GM23248 (cell line): ENCODE results near the gene TEX53. TPM values are rescaled to one million over a fixed set of nuclear protein-coding genes. Genes with fewer than 3 reads are reported as not detected.
A peak's percentile ranks its signal among the peaks of the same experiment; 100 is the strongest.

ENCODE experiments used
- DNase-seq: peaks from one replicate; pipeline ENCODE4 v3.0.0-alpha.2; 2015
- H2AFZ ChIP-seq: fragments of 200-600 bp; sonication (generic); 2 replicates; pipeline ENCODE4 v1.6.1; 2016; ENCODE audit warnings: antibody characterized with exemption
- H3F3A ChIP-seq: fragments of 200-600 bp; sonication (generic); 2 replicates; pipeline ENCODE4 v1.6.1; 2016; ENCODE audit warnings: mild to moderate bottlenecking, antibody characterized with exemption, mixed run types; ENCODE audit not compliant: insufficient read depth
- H3K27ac ChIP-seq: fragments of 200-600 bp; sonication (generic); 2 replicates; pipeline ENCODE4 v1.5.1; 2016; ENCODE audit warnings: mild to moderate bottlenecking
- H3K27me3 ChIP-seq: fragments of 200-600 bp; sonication (generic); replicated peaks from 2 replicates; pipeline ENCODE4 v1.6.1; 2016; ENCODE audit warnings: mild to moderate bottlenecking; ENCODE audit not compliant: insufficient read depth
- H3K36me3 ChIP-seq: fragments of 200-600 bp; sonication (generic); 2 replicates; pipeline ENCODE4 v1.6.1; 2016; ENCODE audit warnings: low read depth, mild to moderate bottlenecking
- H3K4me1 ChIP-seq: fragments of 200-600 bp; sonication (generic); 2 replicates; pipeline ENCODE4 v1.6.1; 2016; ENCODE audit warnings: mild to moderate bottlenecking; ENCODE audit not compliant: insufficient read depth
- H3K4me2 ChIP-seq: fragments of 200-600 bp; sonication (generic); one replicate; pipeline ENCODE4 v1.6.1; 2016; ENCODE audit warnings: mild to moderate bottlenecking; ENCODE audit not compliant: unreplicated experiment
- H3K4me3 ChIP-seq: fragments of 200-600 bp; sonication (generic); 2 replicates; pipeline ENCODE4 v1.5.1; 2016; ENCODE audit warnings: mild to moderate bottlenecking
- H3K79me2 ChIP-seq: fragments of 200-600 bp; sonication (generic); 2 replicates; pipeline ENCODE4 v1.6.1; 2016; ENCODE audit warnings: mild to moderate bottlenecking; ENCODE audit not compliant: insufficient read depth
- H3K9ac ChIP-seq: fragments of 200-600 bp; sonication (generic); 2 replicates; pipeline ENCODE4 v1.6.1; 2016; ENCODE audit warnings: mild to moderate bottlenecking
- H3K9me2 ChIP-seq: fragments of 200-600 bp; sonication (generic); 2 replicates; pipeline ENCODE4 v1.6.1; 2016; ENCODE audit warnings: mixed run types, mild to moderate bottlenecking, moderate library complexity; ENCODE audit not compliant: insufficient read depth
- H3K9me3 ChIP-seq: fragments of 200-600 bp; sonication (generic); one replicate; pipeline ENCODE4 v1.6.1; 2017; ENCODE audit warnings: low read depth
- H4K20me1 ChIP-seq: fragments of 200-600 bp; sonication (generic); 2 replicates; pipeline ENCODE4 v1.6.0; 2016; ENCODE audit not compliant: insufficient read depth
- EZH2 ChIP-seq: fragments of 200-600 bp; sonication (generic); IDR thresholded peaks from 2 replicates; pipeline ENCODE4 v1.6.1; 2018; ENCODE audit warnings: antibody characterized with exemption, mild to moderate bottlenecking; ENCODE audit not compliant: insufficient read depth, poor library complexity, severe bottlenecking
- EZH2phosphoT487 ChIP-seq: fragments of 200-600 bp; sonication (generic); IDR thresholded peaks from 2 replicates; pipeline ENCODE4 v1.6.1; 2018; ENCODE audit warnings: antibody characterized with exemption, moderate library complexity, mild to moderate bottlenecking, low read depth; ENCODE audit not compliant: insufficient read depth
- WGBS, 2 experiments: methylation state at CpG; one replicate each; pipeline ENCODE4 v1.1.6; 2015 to 2017; ENCODE audit warnings: low lambda C conversion rate in 2 of 2, low coverage in 1 of 2; ENCODE audit errors: missing lambda C conversion rate in 2 of 2; 5-methylcytosine and 5-hydroxymethylcytosine counted together
- in situ Hi-C: fragments of 300-500 bp; cut with MboI; formaldehyde crosslinking; loops from 2 replicates; pipeline ENCODE4 v1.15.0; 2020
- polyA plus RNA-seq: library from polyadenylated mRNA; unstranded; fragments of >200 nt; fragmentation: Nextera tagmentation; extraction: Ambion mirVana; gene quantifications from 2 replicates; pipeline ENCODE4 v1.2.1, GENCODE V29; 2016
- total RNA-seq: library from RNA; depleted of rRNA; stranded (reverse); fragments of >200 nt; shearing (Covaris generic); gene quantifications from 2 replicates; pipeline ENCODE4 v1.2.3, GENCODE V29; 2014

The TEX53 gene
- total and polyA plus RNA-seq, 2 experiments from 2014 or later: not detected

DNA sequence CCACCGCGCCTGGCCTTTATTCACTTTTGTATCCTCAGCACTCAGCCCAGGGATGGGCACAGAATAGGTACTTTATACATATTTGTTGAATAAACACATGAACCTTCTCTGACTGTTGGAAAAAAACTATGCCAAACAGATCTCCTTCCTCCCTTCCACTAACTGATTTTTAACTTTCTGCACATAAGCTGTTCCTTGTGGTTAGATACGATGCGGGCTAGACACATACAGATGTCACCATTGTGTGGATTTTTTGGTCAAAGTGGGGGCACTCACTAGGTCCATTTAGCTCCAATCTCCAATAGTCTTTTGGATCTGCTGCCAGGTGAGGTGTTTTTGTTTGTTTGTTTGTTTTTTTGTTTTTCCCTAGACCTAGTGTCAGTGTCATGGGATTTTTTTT, 19.3 kb upstream of the TEX53 start:
- no peaks in the 10 kb centered on the region for H3K36me3 ChIP-seq
- H3K4me3 ChIP-seq: peak overlapping the region; percentile 44
- DNase-seq: no peak
- peaks cover 37% of the 10 kb centered on the region for H3K4me1 ChIP-seq
- TF ChIP-seq EZH2phosphoT487 (no peak), EZH2 (no peak)
- no peaks in the 10 kb centered on the region for H3K27me3 ChIP-seq
- peak overlapping the region; percentile 79 for H3K4me2 ChIP-seq
- peak overlapping the region; percentile 58 for H3K9ac ChIP-seq
- H3K27ac ChIP-seq: peak overlapping the region; percentile 72
- peaks cover 34% of the 10 kb centered on the region for H3F3A ChIP-seq
- H4K20me1 ChIP-seq: no peaks in the 10 kb centered on the region
- in situ Hi-C loops: loop anchor here (5.0 kb wide), 1 partner anchor 230 kb away; no protein-coding TSS in a partner anchor
- H3K9me3 ChIP-seq: no peaks in the 10 kb centered on the region
- 0 out of 2 replicates have a peak overlapping the region, but pooled peaks have one; percentile 4 for H2AFZ ChIP-seq
- no peaks in the 10 kb centered on the region for H3K79me2 ChIP-seq
- WGBS, 2 experiments: 97% methylated on average over 4 of the region's 4 CpGs
- no peaks in the 10 kb centered on the region for H3K9me2 ChIP-seq

DNA sequence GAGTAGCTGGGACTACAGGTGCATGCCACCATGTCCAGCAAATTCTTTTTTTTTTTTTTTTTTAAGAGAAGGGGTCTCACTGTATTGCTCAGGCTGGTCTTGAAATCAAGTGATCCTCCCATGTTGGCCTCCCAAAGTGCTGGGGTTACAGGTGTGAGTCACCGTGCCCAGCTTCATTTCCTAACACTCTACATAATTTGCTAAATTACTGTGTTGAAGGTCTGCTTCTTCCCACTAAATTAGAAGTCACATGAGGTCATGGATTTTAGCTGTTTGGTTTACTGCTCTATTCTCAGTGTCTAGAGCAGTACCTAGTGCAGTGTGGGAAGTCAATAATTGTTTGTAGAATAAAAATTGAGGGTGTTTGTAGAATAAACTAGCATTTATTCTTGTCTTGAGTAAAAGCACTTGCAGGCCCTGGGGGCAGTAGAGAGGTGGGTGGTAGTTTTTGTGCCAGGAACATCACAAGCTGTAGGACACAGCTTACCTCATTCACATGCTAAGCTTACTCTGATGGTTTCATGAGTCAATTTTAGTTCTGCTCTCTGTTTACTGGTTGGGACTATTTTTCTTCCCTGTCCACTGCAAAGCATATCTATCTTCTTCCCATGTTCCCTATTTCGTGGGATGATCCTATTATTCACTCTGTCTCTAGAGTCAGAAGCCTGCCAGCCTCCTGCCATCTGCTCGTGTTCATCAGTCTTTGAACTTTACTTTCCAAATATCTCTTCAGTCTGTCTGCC, 17.4 kb upstream of the TEX53 start:
- no peaks in the 10 kb centered on the region for H4K20me1 ChIP-seq
- in situ Hi-C loops: loop anchor here (5.0 kb wide), 1 partner anchor 232 kb away; no protein-coding TSS in a partner anchor
- H3K4me3 ChIP-seq: no peak overlapping the region
- H3K79me2 ChIP-seq: no peaks in the 10 kb centered on the region
- H3K4me1 ChIP-seq: peaks cover 30% of the 10 kb centered on the region
- no peaks in the 10 kb centered on the region for H3K9me3 ChIP-seq
- no peaks in the 10 kb centered on the region for H3K27me3 ChIP-seq
- peaks cover 34% of the 10 kb centered on the region for H3F3A ChIP-seq
- WGBS, 2 experiments: 77 to 91% methylated on average over 3 of the region's 3 CpGs
- no peaks in the 10 kb centered on the region for H3K9me2 ChIP-seq
- no peaks in the 10 kb centered on the region for H3K36me3 ChIP-seq
- TF ChIP-seq EZH2phosphoT487 (no peak), EZH2 (no peak)
- H3K27ac ChIP-seq: no peak overlapping the region
- no peak overlapping the region for H2AFZ ChIP-seq
- H3K4me2 ChIP-seq: no peak overlapping the region
- peak; percentile 53 for DNase-seq
- no peak overlapping the region for H3K9ac ChIP-seq

DNA sequence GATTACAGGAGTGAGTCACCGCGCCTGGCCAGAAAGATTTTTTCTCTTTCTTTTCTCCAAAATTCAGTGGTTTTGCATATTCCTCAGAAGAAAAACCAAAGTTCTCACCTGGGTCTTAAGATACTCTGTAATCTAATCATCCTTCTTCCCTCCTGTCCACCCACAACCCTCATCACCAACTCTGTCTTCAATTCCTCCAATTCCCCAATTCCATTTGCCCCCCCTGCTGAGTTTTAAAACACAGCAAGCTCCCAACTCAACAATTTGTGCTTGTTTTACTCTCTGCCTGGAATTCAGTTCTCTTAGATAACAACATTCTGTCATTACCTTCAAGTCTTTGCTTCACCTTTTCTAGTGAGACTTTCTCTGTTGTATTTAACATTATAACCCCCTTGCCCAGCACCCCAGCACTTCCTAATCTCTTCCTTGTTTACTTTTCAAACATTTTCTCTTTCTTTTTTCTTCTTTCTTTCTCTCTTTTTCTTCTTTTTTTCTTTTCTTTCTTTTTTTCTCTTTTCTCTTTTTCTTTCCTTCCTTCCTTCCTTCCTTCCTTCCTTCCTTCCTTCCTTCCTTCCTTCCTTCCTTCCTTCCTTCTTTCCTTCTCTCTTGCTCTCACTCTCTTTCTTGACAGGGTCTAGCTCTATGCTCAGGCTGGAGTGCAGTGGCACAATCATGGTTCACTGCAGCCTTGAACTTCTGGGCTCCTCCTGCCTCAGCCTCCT, 16.6 kb upstream of the TEX53 start:
- Histone ChIP-seq H3K9me3 (no peaks in the 10 kb centered on the region), H3K4me2 (no peak overlapping the region), H3K4me3 (no peak overlapping the region), H3K4me1 (peaks cover 29% of the 10 kb centered on the region), H3F3A (peaks cover 28% of the 10 kb centered on the region), H3K36me3 (no peaks in the 10 kb centered on the region), H3K27ac (no peak overlapping the region), H3K27me3 (no peaks in the 10 kb centered on the region), H3K9ac (no peak overlapping the region), H2AFZ (no peak overlapping the region), H4K20me1 (no peaks in the 10 kb centered on the region), H3K9me2 (no peaks in the 10 kb centered on the region), H3K79me2 (no peaks in the 10 kb centered on the region)
- DNase-seq: no peak
- no peak for TF ChIP-seq EZH2phosphoT487
- no peak for TF ChIP-seq EZH2
- in situ Hi-C loops: no loop called here
- 88 to 91% methylated on average over 2 of the region's 2 CpGs for WGBS, 2 experiments

DNA sequence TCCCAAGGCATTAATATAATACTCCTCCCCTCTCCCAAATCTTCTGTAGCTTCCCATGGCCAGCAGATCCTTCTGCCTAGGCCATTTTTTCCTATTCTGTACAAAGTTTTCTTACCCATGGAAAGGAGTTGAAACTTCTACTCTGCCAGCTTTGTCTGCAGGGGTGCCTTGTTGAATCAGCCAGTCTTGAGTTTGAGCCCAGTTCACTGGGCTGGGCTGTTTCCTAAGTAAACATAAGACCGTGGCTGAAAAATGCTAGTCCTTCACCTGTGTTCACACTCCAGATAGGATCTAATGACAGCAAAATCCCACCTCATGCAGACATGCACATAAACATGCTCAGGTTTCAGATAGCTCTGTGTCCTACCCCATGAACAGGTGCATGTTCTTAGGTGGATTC, 14.0 kb upstream of the TEX53 start:
- H4K20me1 ChIP-seq: no peaks in the 10 kb centered on the region
- 0 out of 2 replicates have a peak, but pooled peaks cover 6% of the 10 kb centered on the region for H3F3A ChIP-seq
- 31 to 35% methylated on average over 1 of the region's 1 CpG for WGBS, 2 experiments
- H3K9me3 ChIP-seq: no peaks in the 10 kb centered on the region
- H3K4me2 ChIP-seq: no peak overlapping the region
- no peak overlapping the region for H3K9ac ChIP-seq
- H3K4me1 ChIP-seq: peaks cover 5% of the 10 kb centered on the region; the same call in 1 of the 2 replicates
- TF ChIP-seq EZH2phosphoT487: no peak
- TF ChIP-seq EZH2: no peak
- H2AFZ ChIP-seq: no peak overlapping the region
- H3K27ac ChIP-seq: no peak overlapping the region
- no peaks in the 10 kb centered on the region for H3K27me3 ChIP-seq
- peak; percentile 20 for DNase-seq
- in situ Hi-C loops: no loop called here
- no peaks in the 10 kb centered on the region for H3K9me2 ChIP-seq
- H3K4me3 ChIP-seq: no peak overlapping the region
- no peaks in the 10 kb centered on the region for H3K36me3 ChIP-seq
- H3K79me2 ChIP-seq: no peaks in the 10 kb centered on the region
